KMS-11 (cell line): Measurements from ENCODE around the gene PAM.

Experiments used
- H2AFZ ChIP-seq: fragments of 200-600 bp; sonication (generic); 2 replicates; pipeline ENCODE4 v1.6.1; 2016; ENCODE audit warnings: antibody characterized with exemption, mixed run types, low read depth
- H3K27ac ChIP-seq: fragments of 200-600 bp; sonication (generic); 2 replicates; pipeline ENCODE4 v1.6.1; 2016; ENCODE audit warnings: mild to moderate bottlenecking, mixed run types
- H3K27me3 ChIP-seq: fragments of 200-600 bp; sonication (generic); 2 replicates; pipeline ENCODE4 v1.6.1; 2017; ENCODE audit warnings: mild to moderate bottlenecking, low read depth, mixed run types, moderate library complexity; ENCODE audit not compliant: insufficient read depth
- H3K36me3 ChIP-seq: fragments of 200-600 bp; sonication (generic); 2 replicates; pipeline ENCODE4 v1.6.1; 2017; ENCODE audit warnings: mild to moderate bottlenecking, mixed run types; ENCODE audit not compliant: insufficient read depth
- H3K4me1 ChIP-seq: fragments of 200-600 bp; sonication (generic); 2 replicates; pipeline ENCODE4 v1.6.1; 2016; ENCODE audit warnings: mild to moderate bottlenecking, low read depth, mixed run types; ENCODE audit not compliant: poor library complexity, severe bottlenecking
- H3K4me2 ChIP-seq: fragments of 200-600 bp; sonication (generic); 2 replicates; pipeline ENCODE4 v1.7.0; 2016; ENCODE audit warnings: mild to moderate bottlenecking, mixed run types
- H3K4me3 ChIP-seq: fragments of 200-600 bp; sonication (generic); IDR thresholded peaks from 2 replicates; pipeline ENCODE4 v1.6.1; 2017; ENCODE audit warnings: low read depth, low read length, mixed read lengths; ENCODE audit not compliant: insufficient read depth
- H3K79me2 ChIP-seq: fragments of 200-600 bp; sonication (generic); 2 replicates; pipeline ENCODE4 v1.6.1; 2016; ENCODE audit warnings: low read depth, mixed run types; ENCODE audit not compliant: insufficient read depth
- H3K9ac ChIP-seq: fragments of 200-600 bp; sonication (generic); 2 replicates; pipeline ENCODE4 v1.6.1; 2016; ENCODE audit warnings: mild to moderate bottlenecking, mixed run types
- H4K20me1 ChIP-seq: fragments of 200-600 bp; sonication (generic); 2 replicates; pipeline ENCODE4 v1.6.1; 2016; ENCODE audit warnings: mild to moderate bottlenecking, mixed run types; ENCODE audit not compliant: insufficient read depth
- TF ChIP-seq, protein P1 (sequence below): fragments of 200-600 bp; sonication (generic); conservative IDR thresholded peaks from 2 replicates; pipeline ENCODE4 v1.6.1; 2017; ENCODE audit warnings: low read depth, mild to moderate bottlenecking, antibody characterized with exemption, low read length, moderate library complexity, mixed read lengths

Gene PAM

DNA sequence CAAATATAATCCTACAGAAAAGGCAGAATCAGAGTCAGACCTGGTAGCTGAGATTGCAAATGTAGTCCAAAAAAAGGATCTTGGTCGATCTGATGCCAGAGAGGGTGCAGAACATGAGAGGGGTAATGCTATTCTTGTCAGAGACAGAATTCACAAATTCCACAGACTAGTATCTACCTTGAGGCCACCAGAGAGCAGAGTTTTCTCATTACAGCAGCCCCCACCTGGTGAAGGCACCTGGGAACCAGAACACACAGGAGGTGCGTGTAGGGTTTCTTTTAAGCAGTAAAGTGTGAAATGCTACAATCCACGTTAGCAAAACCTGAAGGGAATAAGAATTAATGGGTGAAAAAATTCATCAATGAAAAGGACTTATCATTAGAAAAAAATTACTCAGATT is 219.1 kb downstream of the PAM start:
- Histone ChIP-seq H3K79me2 (no peaks in the 10 kb centered on the region), H2AFZ (no peak overlapping the region), H4K20me1 (no peaks in the 10 kb centered on the region), H3K27ac (no peak overlapping the region), H3K4me1 (no peaks in the 10 kb centered on the region), H3K27me3 (no peaks in the 10 kb centered on the region), H3K4me2 (no peak overlapping the region), H3K36me3 (no peaks in the 10 kb centered on the region), H3K4me3 (no peak overlapping the region), H3K9ac (no peak overlapping the region)
- TF ChIP-seq, protein P1, sequence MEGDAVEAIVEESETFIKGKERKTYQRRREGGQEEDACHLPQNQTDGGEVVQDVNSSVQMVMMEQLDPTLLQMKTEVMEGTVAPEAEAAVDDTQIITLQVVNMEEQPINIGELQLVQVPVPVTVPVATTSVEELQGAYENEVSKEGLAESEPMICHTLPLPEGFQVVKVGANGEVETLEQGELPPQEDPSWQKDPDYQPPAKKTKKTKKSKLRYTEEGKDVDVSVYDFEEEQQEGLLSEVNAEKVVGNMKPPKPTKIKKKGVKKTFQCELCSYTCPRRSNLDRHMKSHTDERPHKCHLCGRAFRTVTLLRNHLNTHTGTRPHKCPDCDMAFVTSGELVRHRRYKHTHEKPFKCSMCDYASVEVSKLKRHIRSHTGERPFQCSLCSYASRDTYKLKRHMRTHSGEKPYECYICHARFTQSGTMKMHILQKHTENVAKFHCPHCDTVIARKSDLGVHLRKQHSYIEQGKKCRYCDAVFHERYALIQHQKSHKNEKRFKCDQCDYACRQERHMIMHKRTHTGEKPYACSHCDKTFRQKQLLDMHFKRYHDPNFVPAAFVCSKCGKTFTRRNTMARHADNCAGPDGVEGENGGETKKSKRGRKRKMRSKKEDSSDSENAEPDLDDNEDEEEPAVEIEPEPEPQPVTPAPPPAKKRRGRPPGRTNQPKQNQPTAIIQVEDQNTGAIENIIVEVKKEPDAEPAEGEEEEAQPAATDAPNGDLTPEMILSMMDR = no peak

DNA sequence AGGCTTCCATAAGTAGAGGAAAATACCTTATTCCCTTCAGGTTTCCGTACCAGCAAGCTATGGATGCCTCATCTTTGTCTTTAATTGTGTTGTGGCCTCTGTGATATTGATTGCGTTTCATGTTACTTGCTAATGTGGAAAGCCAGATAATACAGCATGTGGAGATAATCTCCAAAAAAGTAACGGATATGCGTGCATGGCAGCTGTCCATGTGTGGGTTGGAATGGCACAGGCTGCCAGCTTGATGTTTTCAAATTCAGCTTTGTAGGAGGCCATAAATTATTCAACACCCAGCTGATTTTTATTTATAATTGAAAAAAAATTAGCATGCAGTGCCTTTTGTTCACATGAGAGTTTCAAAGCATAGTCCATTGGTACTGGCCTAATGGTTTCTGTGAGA is 219.9 kb downstream of the PAM start:
- Histone ChIP-seq H3K36me3 (no peaks in the 10 kb centered on the region), H3K4me1 (no peaks in the 10 kb centered on the region), H3K4me2 (no peak overlapping the region), H3K27ac (no peak overlapping the region), H3K4me3 (no peak overlapping the region), H2AFZ (no peak overlapping the region), H3K9ac (no peak overlapping the region), H3K79me2 (no peaks in the 10 kb centered on the region), H4K20me1 (no peaks in the 10 kb centered on the region), H3K27me3 (no peaks in the 10 kb centered on the region)
- TF ChIP-seq, protein P1 = no peak

DNA sequence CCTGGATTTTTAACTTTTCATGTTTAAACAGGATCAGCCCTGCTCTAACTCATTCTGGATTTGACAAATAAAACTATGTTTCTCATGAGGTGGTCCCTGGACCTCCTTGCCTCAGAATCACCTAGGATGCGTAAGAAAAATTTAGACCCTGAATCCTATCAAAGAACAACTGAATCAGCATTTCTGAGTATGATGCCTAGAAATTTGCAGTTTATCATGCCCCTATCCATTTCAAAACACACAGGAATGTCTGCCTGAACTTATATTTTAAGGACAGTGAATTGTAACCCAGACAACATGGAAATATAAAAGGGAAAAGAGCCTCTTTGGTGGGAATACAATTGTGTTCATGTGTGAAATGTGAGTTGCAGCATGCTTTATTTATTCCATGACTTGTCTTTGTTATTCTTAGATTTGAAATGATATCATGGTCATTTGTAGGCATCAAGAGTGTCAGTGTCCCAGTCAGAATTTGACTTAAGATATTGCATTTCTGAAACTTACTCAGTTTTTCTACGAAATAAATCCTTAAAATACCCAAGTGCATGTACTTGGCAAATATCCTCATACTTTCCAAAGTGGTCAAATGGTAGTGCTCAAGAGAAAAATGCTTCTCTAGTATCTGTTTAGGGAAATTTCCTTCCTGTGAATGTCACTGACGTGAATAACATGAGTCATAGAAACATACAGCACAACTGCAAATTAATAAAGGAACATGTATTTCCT is 220.5 kb downstream of the PAM start:
- no peaks in the 10 kb centered on the region for H3K4me1 ChIP-seq
- H3K9ac ChIP-seq = no peak overlapping the region
- no peak overlapping the region for H3K27ac ChIP-seq
- H3K4me2 ChIP-seq = no peak overlapping the region
- TF ChIP-seq, protein P1 = no peak
- H3K79me2 ChIP-seq = no peaks in the 10 kb centered on the region
- no peaks in the 10 kb centered on the region for H4K20me1 ChIP-seq
- H3K27me3 ChIP-seq = no peaks in the 10 kb centered on the region
- no peak overlapping the region for H2AFZ ChIP-seq
- H3K36me3 ChIP-seq = no peaks in the 10 kb centered on the region
- H3K4me3 ChIP-seq = no peak overlapping the region

DNA sequence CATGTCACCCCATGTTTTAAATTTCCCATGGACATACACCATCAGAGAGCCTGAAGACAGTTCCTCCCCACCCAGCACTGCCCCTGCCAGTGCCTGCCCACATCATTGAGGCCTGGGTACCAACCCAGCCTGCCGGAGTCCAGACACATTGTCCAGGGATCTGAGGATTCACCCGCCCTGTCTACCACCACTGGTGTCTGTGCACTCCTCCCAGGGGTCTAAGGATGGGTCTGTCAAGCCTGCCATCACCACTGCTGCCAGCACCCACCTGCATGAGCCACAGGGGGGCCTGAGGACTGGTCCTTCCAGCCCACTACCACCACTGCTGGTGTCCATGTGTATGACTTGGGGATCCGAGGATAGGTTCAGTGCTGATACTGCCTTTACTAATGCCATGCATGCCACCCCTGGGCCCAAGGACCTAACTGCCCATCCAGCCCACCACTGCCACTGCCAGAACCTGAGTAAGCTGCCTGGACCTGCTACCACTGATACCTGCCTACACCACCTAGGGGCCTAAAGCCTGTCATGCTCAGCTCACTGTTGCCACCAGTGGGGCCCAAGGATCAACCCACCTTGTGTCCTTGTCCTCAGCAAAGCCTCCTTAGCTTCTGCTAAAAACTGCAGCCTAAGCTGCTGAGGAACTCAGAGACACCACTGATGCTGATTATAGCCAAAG is 227.0 kb downstream of the PAM start:
- Histone ChIP-seq H3K27me3 (no peaks in the 10 kb centered on the region), H3K79me2 (no peaks in the 10 kb centered on the region), H3K9ac (no peak overlapping the region), H2AFZ (no peak overlapping the region), H3K4me1 (no peaks in the 10 kb centered on the region), H4K20me1 (no peaks in the 10 kb centered on the region), H3K36me3 (no peaks in the 10 kb centered on the region), H3K4me2 (no peak overlapping the region), H3K4me3 (no peak overlapping the region), H3K27ac (no peak overlapping the region)
- TF ChIP-seq, protein P1 = no peak
